Suprapubic skin (tissue), 4 donors: ENCODE measurements around the gene TAS2R13. TPM values are rescaled to one million over a fixed set of nuclear protein-coding genes. Genes with fewer than 3 reads are reported as not detected.

Experiments
- DNase-seq, 2 donors: peaks; one replicate each; pipeline ENCODE4 v3.0.0-alpha.2; 2019; ENCODE audit warnings: low spot score in 2 of 2
- H3K27ac ChIP-seq: fragments of 200-600 bp; sonication (generic); one replicate; pipeline ENCODE4 v1.5.1; 2019
- H3K27me3 ChIP-seq: fragments of 200-600 bp; sonication (generic); one replicate; pipeline ENCODE4 v1.5.1; 2019
- H3K36me3 ChIP-seq: fragments of 200-600 bp; sonication (generic); one replicate; pipeline ENCODE4 v1.5.1; 2019
- H3K4me1 ChIP-seq: fragments of 200-600 bp; sonication (generic); one replicate; pipeline ENCODE4 v1.5.1; 2019
- H3K4me3 ChIP-seq: fragments of 200-600 bp; sonication (generic); one replicate; pipeline ENCODE4 v1.5.1; 2019; ENCODE audit warnings: mild to moderate bottlenecking
- H3K9me3 ChIP-seq: fragments of 200-600 bp; sonication (generic); one replicate; pipeline ENCODE4 v1.5.1; 2019
- CTCF ChIP-seq, 2 donors: fragments of 200-600 bp in 1 of 2; fragments of 450-650 bp in 1 of 2; sonication (generic) in 1 of 2; IDR thresholded peaks; one replicate each; pipeline ENCODE4 v1.5.1; 2016 to 2019; ENCODE audit warnings: antibody characterized with exemption in 2 of 2, mild to moderate bottlenecking in 1 of 2, moderate library complexity in 1 of 2
- EP300 ChIP-seq: sonication (generic); formaldehyde crosslinking; IDR thresholded peaks from one replicate; pipeline ENCODE4 v1.6.1; 2017; ENCODE audit warnings: antibody characterized with exemption
- POLR2A ChIP-seq, 2 donors: fragments of 450-650 bp; IDR thresholded peaks; one replicate each; pipeline ENCODE4 v1.6.1; 2017; ENCODE audit warnings: antibody characterized with exemption in 2 of 2, mild to moderate bottlenecking in 2 of 2, moderate library complexity in 2 of 2
- POLR2AphosphoS5 ChIP-seq, 3 donors: sonication (generic); formaldehyde crosslinking; IDR thresholded peaks; one replicate each; pipeline ENCODE4 v1.6.1; 2017; ENCODE audit warnings: antibody characterized with exemption in 3 of 3
- WGBS: methylation state at CpG from one replicate; pipeline ENCODE4 v1.1.5; 2018; 5-methylcytosine and 5-hydroxymethylcytosine counted together
- total RNA-seq, 4 donors: library from RNA; depleted of rRNA; stranded (reverse); fragments of >200 nt; gene quantifications; one replicate each; pipeline ENCODE4 v1.1.0, GENCODE V29; 2016

TAS2R13 gene
- total RNA-seq, 4 donors from 2014 or later = 0.38 to 2.6 (median 1.7) TPM

GRCh38 chr12:10928746-10929286, 19.5 kb upstream of the TAS2R13 start, which contains the start of gene PRH2:
TSS of gene PRH2 (plus strand) at chr12:10929236. CDS start at chr12:10929274, 38 bp downstream.
- H3K27ac ChIP-seq = no peak within 1 kb of the TSS
- whole genome bisulfite sequencing = 93% methylated on average over 5 of the region's 5 CpGs
- no peak within 1 kb of the TSS for H3K4me3 ChIP-seq
- H3K27me3 ChIP-seq = no peaks in the 10 kb centered on the region
- TF ChIP-seq EP300 (no peak), POLR2AphosphoS5 (IDR thresholded peaks at IDR 0.05) (no peak), CTCF (IDR thresholded peaks at IDR 0.05) (no peak), POLR2A (IDR thresholded peaks at IDR 0.05) (no peak)
- no peaks in the 10 kb centered on the region for H3K36me3 ChIP-seq
- DNase-seq = no peak
- no peaks in the 10 kb centered on the region for H3K4me1 ChIP-seq
- no peaks in the 10 kb centered on the region for H3K9me3 ChIP-seq

GRCh38 chr12:10926269-10926668, 16.9 kb upstream of the TAS2R13 start:
- Histone ChIP-seq H3K27ac (no peak overlapping the region), H3K4me3 (no peak overlapping the region), H3K9me3 (no peaks in the 10 kb centered on the region), H3K4me1 (no peaks in the 10 kb centered on the region), H3K27me3 (no peaks in the 10 kb centered on the region), H3K36me3 (no peaks in the 10 kb centered on the region)
- 93% methylated on average over 5 of the region's 5 CpGs for WGBS
- no peak for DNase-seq
- no peak for TF ChIP-seq EP300
- TF ChIP-seq POLR2A (IDR thresholded peaks at IDR 0.05) = no peak
- no peak for TF ChIP-seq CTCF (IDR thresholded peaks at IDR 0.05)
- TF ChIP-seq POLR2AphosphoS5 (IDR thresholded peaks at IDR 0.05) = no peak

GRCh38 chr12:10919809-10920208, 10.4 kb upstream of the TAS2R13 start:
- no peaks in the 10 kb centered on the region for H3K9me3 ChIP-seq
- 94% methylated on average over 1 of the region's 1 CpG for WGBS
- no peak overlapping the region for H3K4me3 ChIP-seq
- H3K27me3 ChIP-seq = no peaks in the 10 kb centered on the region
- no peaks in the 10 kb centered on the region for H3K36me3 ChIP-seq
- no peak for DNase-seq
- no peak overlapping the region for H3K27ac ChIP-seq
- H3K4me1 ChIP-seq = no peaks in the 10 kb centered on the region
- TF ChIP-seq POLR2A (IDR thresholded peaks at IDR 0.05) (no peak), CTCF (IDR thresholded peaks at IDR 0.05) (no peak), EP300 (no peak), POLR2AphosphoS5 (IDR thresholded peaks at IDR 0.05) (no peak)

- H3K4me1 ChIP-seq = no peaks in the 10 kb centered on the region
- no peaks in the 10 kb centered on the region for H3K27me3 ChIP-seq
- no peaks in the 10 kb centered on the region for H3K9me3 ChIP-seq
- DNase-seq = no peak
- H3K27ac ChIP-seq = no peak overlapping the region
- no peak for TF ChIP-seq EP300
- no peak for TF ChIP-seq POLR2A (IDR thresholded peaks at IDR 0.05)
- no peak for TF ChIP-seq CTCF (IDR thresholded peaks at IDR 0.05)
- TF ChIP-seq POLR2AphosphoS5 (IDR thresholded peaks at IDR 0.05) = no peak
- H3K36me3 ChIP-seq = no peaks in the 10 kb centered on the region
- no peak overlapping the region for H3K4me3 ChIP-seq
- WGBS = 80% methylated on average over 8 of the region's 8 CpGs
Observed at GRCh38 chr12:10910380-10910779, 1.0 kb upstream of the TAS2R13 start.

- Histone ChIP-seq H3K9me3 (peaks cover 15% of the 10 kb centered on the region), H3K27me3 (no peaks in the 10 kb centered on the region), H3K4me3 (no peak overlapping the region), H3K36me3 (no peaks in the 10 kb centered on the region), H3K27ac (no peak overlapping the region), H3K4me1 (no peaks in the 10 kb centered on the region)
- no peak for DNase-seq
- 78% methylated on average over 4 of the region's 4 CpGs for WGBS
- TF ChIP-seq POLR2AphosphoS5 (IDR thresholded peaks at IDR 0.05) = no peak
- TF ChIP-seq POLR2A (IDR thresholded peaks at IDR 0.05) = no peak
- TF ChIP-seq CTCF (IDR thresholded peaks at IDR 0.05) = no peak
- TF ChIP-seq EP300 = no peak
Observed at GRCh38 chr12:10904686-10905085, 4.7 kb downstream of the TAS2R13 start.
